Uterus (tissue), 4 donors: ENCODE data around the gene SYVN1. TPM values are rescaled to one million over a fixed set of nuclear protein-coding genes. Genes with fewer than 3 reads are reported as not detected.

Experiments used
- DNase-seq, 2 donors: peaks; one replicate each; pipeline ENCODE4 v3.0.0-alpha.2; 2019 to 2020
- H3K27ac ChIP-seq, 2 donors: fragments of 200-600 bp; sonication (generic); 1 replicate in 1 of 2; 2 replicates in 1 of 2; pipeline ENCODE4 v1.5.1; 2016 to 2018
- H3K27me3 ChIP-seq, 2 donors: fragments of 200-600 bp; sonication (generic); one replicate each; pipeline ENCODE4 v1.5.1; 2018 to 2019; ENCODE audit warnings: control low read depth in 1 of 2
- H3K36me3 ChIP-seq, 2 donors: fragments of 200-600 bp; sonication (generic); one replicate each; pipeline ENCODE4 v1.5.1; 2019; ENCODE audit warnings: control low read depth in 1 of 2
- H3K4me1 ChIP-seq, 2 donors: fragments of 200-600 bp; sonication (generic); one replicate each; pipeline ENCODE4 v1.5.1; 2018 to 2019; ENCODE audit warnings: control low read depth in 1 of 2
- H3K4me3 ChIP-seq, 2 donors: fragments of 200-600 bp; sonication (generic); 1 replicate in 1 of 2; 2 replicates in 1 of 2; pipeline ENCODE4 v1.5.1; 2018 to 2019; ENCODE audit warnings: mild to moderate bottlenecking in 1 of 2
- H3K9me3 ChIP-seq, 2 donors: fragments of 200-600 bp; sonication (generic); one replicate each; pipeline ENCODE4 v1.5.1; 2019; ENCODE audit warnings: control low read depth in 1 of 2
- CTCF ChIP-seq, 4 experiments: fragments of 200-600 bp in 2 of 4; fragments of 450-650 bp in 2 of 4; sonication (generic) in 2 of 4; IDR thresholded peaks; one replicate each; pipeline ENCODE4 v1.5.1; 2016 to 2019; ENCODE audit warnings: antibody characterized with exemption in 4 of 4, mild to moderate bottlenecking in 2 of 4, moderate library complexity in 1 of 4
- POLR2A ChIP-seq, 2 donors: fragments of 450-650 bp; IDR thresholded peaks; one replicate each; pipeline ENCODE4 v1.6.1; 2016; ENCODE audit warnings: antibody characterized with exemption in 2 of 2, mild to moderate bottlenecking in 1 of 2, moderate library complexity in 1 of 2
- intact Hi-C: fragments of 100-400 bp; cut with DNase I; formaldehyde crosslinking; loops from one replicate; pipeline ENCODE4 v1.15.1; 2023; ENCODE audit warnings: low total_unique reads
- total RNA-seq, 4 donors: library from RNA; depleted of rRNA in 3 of 4; stranded (reverse); fragments of >200 nt in 3 of 4; gene quantifications; one replicate each; pipeline versions ENCODE4 v1.1.0 to v1.2.4, GENCODE V29; 2014 to 2023
- donor health status: DM: yes; HTN: yes; CAD: no.

Gene SYVN1
- total RNA-seq, 4 donors from 2014 or later: 34.7 to 88.8 (median 60.5) TPM

DNA sequence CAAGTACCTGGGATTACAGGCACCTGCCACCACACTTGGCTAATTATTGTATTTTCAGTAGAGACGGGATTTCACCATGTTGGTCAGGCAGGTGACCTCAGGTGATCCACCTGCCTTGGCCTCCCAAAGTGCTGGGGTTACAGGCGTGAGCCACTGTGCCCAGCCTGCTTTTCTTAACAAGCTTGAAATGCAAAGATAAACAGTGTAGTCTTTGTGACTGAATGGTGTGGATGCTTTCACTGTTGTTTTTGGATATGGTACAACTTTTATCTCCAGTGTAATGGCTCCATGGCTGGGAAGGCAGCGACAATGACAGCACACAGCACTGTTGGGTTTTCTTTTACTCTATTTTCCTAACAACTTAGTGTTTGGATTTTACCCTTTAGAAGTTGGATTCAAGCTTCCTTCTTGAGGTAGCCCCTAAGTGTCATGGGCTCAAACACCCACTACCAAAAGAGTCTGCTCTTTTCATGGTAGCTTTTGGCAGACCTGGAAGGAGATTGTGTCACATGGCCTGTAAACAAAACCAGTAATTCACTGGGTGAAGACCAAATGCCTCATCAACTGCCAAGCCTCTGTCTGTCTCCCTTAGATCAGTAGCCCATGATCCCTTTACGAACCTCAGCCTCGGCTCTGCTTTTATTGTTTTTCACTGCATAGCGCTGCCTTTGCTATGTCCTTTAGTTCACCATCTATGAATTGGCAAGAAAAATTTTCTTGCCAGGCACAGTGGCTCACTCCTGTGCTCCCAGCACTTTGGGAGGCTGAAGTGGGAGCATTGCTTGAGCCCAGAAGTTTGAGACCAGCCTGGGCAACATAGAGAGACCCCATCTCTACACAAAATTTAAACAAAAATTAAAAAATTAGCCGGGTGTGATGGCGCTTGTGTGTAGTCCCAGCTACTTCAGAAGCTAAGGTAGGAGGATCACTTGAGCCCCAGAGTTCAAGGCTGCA is 31.9 kb downstream of the SYVN1 start:
- Histone ChIP-seq H3K27ac (no peak overlapping the region), H3K4me3 (no peak overlapping the region), H3K4me1 (no peaks in the 10 kb centered on the region), H3K36me3 (no peaks in the 10 kb centered on the region), H3K9me3 (no peaks in the 10 kb centered on the region), H3K27me3 (no peaks in the 10 kb centered on the region)
- TF ChIP-seq POLR2A (IDR thresholded peaks at IDR 0.05) (no peak), CTCF (IDR thresholded peaks at IDR 0.05) (no peak)
- no peak for DNase-seq
- intact Hi-C loops: no loop called here

- intact Hi-C loops: no loop called here
Observed at GRCh38 chr11:65100674-65101350, 33.5 kb downstream of the SYVN1 start.

GRCh38 chr11:65096926-65097325 is 37.4 kb downstream of the SYVN1 start:
- TF ChIP-seq CTCF (IDR thresholded peaks at IDR 0.05) (no peak), POLR2A (IDR thresholded peaks at IDR 0.05) (no peak)
- no peaks in the 10 kb centered on the region for H3K27me3 ChIP-seq
- no peaks in the 10 kb centered on the region for H3K9me3 ChIP-seq
- H3K36me3 ChIP-seq: no peaks in the 10 kb centered on the region
- H3K4me1 ChIP-seq: peaks cover 0 to 6% of the 10 kb centered on the region in 2 donors
- intact Hi-C loops: no loop called here
- peak overlapping the region; percentile 85 to 91 for H3K27ac ChIP-seq
- peak overlapping the region; percentile 80 to 91 for H3K4me3 ChIP-seq
- no peak for DNase-seq

More at GRCh38 chr11:65100674-65101350, 33.5 kb downstream of the SYVN1 start:
- H3K36me3 ChIP-seq: no peaks in the 10 kb centered on the region
- no peaks in the 10 kb centered on the region for H3K9me3 ChIP-seq
- H3K4me1 ChIP-seq: peaks cover 0 to 6% of the 10 kb centered on the region in 2 donors
- H3K27me3 ChIP-seq: no peaks in the 10 kb centered on the region
- H3K4me3 ChIP-seq: no peak overlapping the region
- TF ChIP-seq CTCF (IDR thresholded peaks at IDR 0.05) (no peak), POLR2A (IDR thresholded peaks at IDR 0.05) (no peak)
- no peak overlapping the region for H3K27ac ChIP-seq
- no peak for DNase-seq

- peaks cover 0 to 6% of the 10 kb centered on the region in 2 donors for H3K4me1 ChIP-seq
- intact Hi-C loops: no loop called here
- DNase-seq: peak; percentile 83 to 88
- H3K4me3 ChIP-seq: peak within 1 kb of the TSS; percentile 80 to 91
- H3K36me3 ChIP-seq: no peaks in the 10 kb centered on the region
- no peaks in the 10 kb centered on the region for H3K27me3 ChIP-seq
- no peaks in the 10 kb centered on the region for H3K9me3 ChIP-seq
- TF ChIP-seq CTCF (IDR thresholded peaks at IDR 0.05) (peak in 2 of 4 experiments; percentile 35 to 57), POLR2A (IDR thresholded peaks at IDR 0.05) (peak; percentile 20 to 58)
- H3K27ac ChIP-seq: peak within 1 kb of the TSS; percentile 85 to 91
Observed at GRCh38 chr11:65095974-65096806, 38.1 kb downstream of the SYVN1 start, which contains the start of gene VPS51. Gene VPS51, plus strand, starts transcription at chr11:65096214. Its CDS starts 37 bp downstream, at chr11:65096251.
